ENCODE measurements around the gene DAAM2.

- TF ChIP-seq EZH2 (IDR thresholded peaks at IDR 0.05; ENCODE audit: low read length, missing control alignments) (no peak), CTCF (conservative IDR thresholded peaks at IDR 0.05 in 1 of 2, IDR thresholded peaks at IDR 0.05 in 1 of 2; ENCODE audit: low read depth in 1 of 2, low read length in 2 of 2) (no peak)
Observed at GRCh38 chr6:39902786-39903465, 110.8 kb downstream of the DAAM2 start.
